HEK293 (cell line): ENCODE measurements around the gene NUP43.

Experiments
- CTCF ChIA-PET: fragments of 350-600 bp; formaldehyde crosslinking; extraction: SDS; loops from one replicate; lab custom pipeline; 2021; ENCODE audit warnings: antibody characterized with exemption; lab: Yijun Ruan, JAX
- POLR2A ChIA-PET: fragments of 300-600 bp; formaldehyde crosslinking; extraction: SDS; loops from one replicate; lab custom pipeline; 2020; ENCODE audit warnings: antibody characterized with exemption, inconsistent platforms; lab: Yijun Ruan, JAX
- H3K27ac ChIP-seq: fragments of 200-500 bp; sonication (Bioruptor generic); 2 replicates; pipeline ENCODE4 v1.5.1; 2014; ENCODE audit warnings: low read depth, low read length, control low read depth, inconsistent platforms; ENCODE audit errors: extremely low read depth
- H3K36me3 ChIP-seq, 2 experiments: fragments of 200-500 bp in 1 of 2; sonication (Bioruptor generic) in 1 of 2; 1 replicate in 1 of 2; 2 replicates in 1 of 2; pipeline ENCODE4 v1.5.1; 2014 to 2017; ENCODE audit warnings: inconsistent platforms in 2 of 2, low read length in 2 of 2; ENCODE audit not compliant: control insufficient read depth in 2 of 2, insufficient read depth in 1 of 2
- H3K4me1 ChIP-seq: fragments of 200-500 bp; sonication (Bioruptor generic); 2 replicates; pipeline ENCODE4 v1.5.1; 2014; ENCODE audit warnings: mild to moderate bottlenecking, low read length, inconsistent platforms; ENCODE audit not compliant: control insufficient read depth, insufficient read depth
- H3K4me3 ChIP-seq: 2 replicates; pipeline ENCODE4 v1.5.1; 2011; ENCODE audit warnings: low read depth, mild to moderate bottlenecking, control low read depth, low read length, moderate library complexity
- H3K9me3 ChIP-seq: fragments of 200-500 bp; sonication (Bioruptor generic); 2 replicates; pipeline ENCODE4 v1.5.1; 2014; ENCODE audit warnings: low read depth, low read length, inconsistent platforms; ENCODE audit not compliant: control insufficient read depth, insufficient read depth
- HOXD13 ChIP-seq: sonication (generic); formaldehyde crosslinking; IDR thresholded peaks from 2 replicates; pipeline ENCODE4 v1.8.0; 2022; ENCODE audit warnings: missing genetic modification reagents, borderline replicate concordance
- IKZF3 ChIP-seq: fragments of 450-650 bp; IDR thresholded peaks from 2 replicates; pipeline ENCODE4 v1.5.0; 2018; ENCODE audit warnings: missing biosample characterization, mild to moderate bottlenecking, missing genetic modification characterization, moderate library complexity
- SCRT2 ChIP-seq: fragments of 450-650 bp; formaldehyde crosslinking; IDR thresholded peaks from 2 replicates; pipeline ENCODE4 v1.5.1; 2016; ENCODE audit warnings: missing biosample characterization, missing genetic modification characterization
- ZIC2 ChIP-seq: fragments of 450-650 bp; formaldehyde crosslinking; IDR thresholded peaks from 2 replicates; pipeline ENCODE4 v1.5.1; 2016; ENCODE audit warnings: missing biosample characterization, missing genetic modification characterization
- ZNF341 ChIP-seq: fragments of 450-650 bp; formaldehyde crosslinking; IDR thresholded peaks from 2 replicates; pipeline ENCODE4; 2016; ENCODE audit warnings: low read depth, missing biosample characterization, missing genetic modification characterization
- ZNF354C ChIP-seq: fragments of 450-650 bp; formaldehyde crosslinking; IDR thresholded peaks from 2 replicates; pipeline ENCODE4 v1.5.1; 2016; ENCODE audit warnings: missing biosample characterization, missing genetic modification characterization, low read depth, borderline replicate concordance
- ZNF366 ChIP-seq: fragments of 450-650 bp; formaldehyde crosslinking; conservative IDR thresholded peaks from 2 replicates; pipeline ENCODE4 v1.5.1; 2016; ENCODE audit warnings: missing biosample characterization, missing genetic modification characterization
- ZNF391 ChIP-seq: fragments of 450-650 bp; formaldehyde crosslinking; IDR thresholded peaks from 2 replicates; pipeline ENCODE4 v1.5.1; 2016; ENCODE audit warnings: low read depth, missing biosample characterization, missing genetic modification characterization, borderline replicate concordance
- ZNF510 ChIP-seq: fragments of 450-650 bp; formaldehyde crosslinking; IDR thresholded peaks from 2 replicates; pipeline ENCODE4 v1.5.1; 2018; ENCODE audit warnings: mild to moderate bottlenecking, missing genetic modification characterization, missing biosample characterization; ENCODE audit not compliant: insufficient replicate concordance
- ZNF600 ChIP-seq: fragments of 450-650 bp; formaldehyde crosslinking; IDR thresholded peaks from 2 replicates; pipeline ENCODE4 v1.5.1; 2016; ENCODE audit warnings: missing biosample characterization, missing genetic modification characterization
- ZNF629 ChIP-seq: fragments of 450-650 bp; formaldehyde crosslinking; IDR thresholded peaks from 2 replicates; pipeline ENCODE4 v1.5.1; 2017; ENCODE audit warnings: missing biosample characterization, missing genetic modification characterization
- ZNF658 ChIP-seq: fragments of 450-650 bp; formaldehyde crosslinking; IDR thresholded peaks from 2 replicates; pipeline ENCODE4; 2016; ENCODE audit warnings: missing biosample characterization, missing genetic modification characterization
- ZSCAN30 ChIP-seq: fragments of 450-650 bp; IDR thresholded peaks from 2 replicates; pipeline ENCODE4 v1.5.1; 2018; ENCODE audit warnings: missing biosample characterization, mild to moderate bottlenecking, missing genetic modification characterization, moderate library complexity
- TF ChIP-seq, protein P1 (sequence below): fragments of 450-650 bp; formaldehyde crosslinking; IDR thresholded peaks from 2 replicates; pipeline ENCODE4 v1.5.1; 2017; ENCODE audit warnings: missing biosample characterization, missing genetic modification characterization
- TF ChIP-seq, protein P2 (sequence below): fragments of 450-650 bp; formaldehyde crosslinking; IDR thresholded peaks from 2 replicates; pipeline ENCODE4 v1.5.1; 2016; ENCODE audit warnings: missing biosample characterization, missing genetic modification characterization, borderline replicate concordance
- TF ChIP-seq, protein P3 (sequence below): fragments of 450-650 bp; formaldehyde crosslinking; IDR thresholded peaks from 2 replicates; pipeline ENCODE4 v1.5.1; 2017; ENCODE audit warnings: missing biosample characterization, missing genetic modification characterization
- TF ChIP-seq, protein P4 (sequence below): fragments of 450-650 bp; formaldehyde crosslinking; IDR thresholded peaks from 2 replicates; pipeline ENCODE4 v1.5.1; 2016; ENCODE audit warnings: missing biosample characterization, missing genetic modification characterization
- TF ChIP-seq, protein P5 (sequence below): fragments of 450-650 bp; formaldehyde crosslinking; IDR thresholded peaks from 2 replicates; pipeline ENCODE4 v1.5.1; 2017; ENCODE audit warnings: missing biosample characterization, missing genetic modification characterization
- TF ChIP-seq, protein P6 (sequence below): fragments of 450-650 bp; IDR thresholded peaks from 2 replicates; pipeline ENCODE4 v1.5.1; 2018; ENCODE audit warnings: missing biosample characterization, mild to moderate bottlenecking, missing genetic modification characterization

Gene NUP43

DNA sequence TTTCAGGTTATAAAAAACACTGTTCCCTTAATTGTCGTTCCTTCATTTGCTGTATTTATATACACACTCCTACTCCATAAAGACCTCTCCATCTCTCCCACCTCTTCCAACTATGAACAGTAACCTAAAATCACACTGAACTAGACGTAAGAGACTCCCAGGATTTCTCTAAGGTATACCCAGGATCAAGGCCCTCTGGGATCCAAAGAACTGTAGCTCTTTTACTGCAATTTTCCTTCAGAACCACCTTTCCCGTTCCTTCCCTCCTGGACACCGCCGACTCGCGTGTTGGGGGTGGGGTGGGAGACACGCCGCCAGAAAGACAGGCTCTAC lies 29.1 kb downstream of the NUP43 start:
- Histone ChIP-seq H3K4me3 (peak overlapping the region; percentile 98), H3K27ac (peak overlapping the region; percentile 92), H3K9me3 (no peaks in the 10 kb centered on the region), H3K4me1 (no peaks in the 10 kb centered on the region), H3K36me3 (peaks cover 9% of the 10 kb centered on the region in 2 experiments; a peak in 2 of 3 replicates)
- CTCF ChIA-PET = interaction anchor here (0.6 to 1.5 kb wide), 5 partner anchors 18 to 153 kb away, joined by 4 to 7 read pairs (median 4); partner anchors contain the start of gene NUP43
- TF ChIP-seq HOXD13 (CRISPR knock-in tag) (no peak; the same call in 1 of the 2 replicates), ZNF510 (tag by site-specific recombination) (no peak), ZNF658 (no peak), ZNF629 (tag by site-specific recombination) (no peak), IKZF3 (tag by site-specific recombination) (peak; percentile 68), ZNF391 (tag by site-specific recombination) (no peak), ZNF366 (tag by site-specific recombination) (peak; percentile 56), ZNF600 (tag by site-specific recombination) (no peak), ZNF354C (no peak), ZNF341 (tag by site-specific recombination) (no peak), ZIC2 (tag by site-specific recombination) (no peak), SCRT2 (0 out of 2 replicates have a peak, but pooled peaks have one; percentile 2), ZSCAN30 (no peak)
- TF ChIP-seq, protein P1, sequence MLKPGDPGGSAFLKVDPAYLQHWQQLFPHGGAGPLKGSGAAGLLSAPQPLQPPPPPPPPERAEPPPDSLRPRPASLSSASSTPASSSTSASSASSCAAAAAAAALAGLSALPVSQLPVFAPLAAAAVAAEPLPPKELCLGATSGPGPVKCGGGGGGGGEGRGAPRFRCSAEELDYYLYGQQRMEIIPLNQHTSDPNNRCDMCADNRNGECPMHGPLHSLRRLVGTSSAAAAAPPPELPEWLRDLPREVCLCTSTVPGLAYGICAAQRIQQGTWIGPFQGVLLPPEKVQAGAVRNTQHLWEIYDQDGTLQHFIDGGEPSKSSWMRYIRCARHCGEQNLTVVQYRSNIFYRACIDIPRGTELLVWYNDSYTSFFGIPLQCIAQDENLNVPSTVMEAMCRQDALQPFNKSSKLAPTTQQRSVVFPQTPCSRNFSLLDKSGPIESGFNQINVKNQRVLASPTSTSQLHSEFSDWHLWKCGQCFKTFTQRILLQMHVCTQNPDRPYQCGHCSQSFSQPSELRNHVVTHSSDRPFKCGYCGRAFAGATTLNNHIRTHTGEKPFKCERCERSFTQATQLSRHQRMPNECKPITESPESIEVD (tag by site-specific recombination) = 0 out of 2 replicates have a peak, but pooled peaks have one; percentile 9
- TF ChIP-seq, protein P2, sequence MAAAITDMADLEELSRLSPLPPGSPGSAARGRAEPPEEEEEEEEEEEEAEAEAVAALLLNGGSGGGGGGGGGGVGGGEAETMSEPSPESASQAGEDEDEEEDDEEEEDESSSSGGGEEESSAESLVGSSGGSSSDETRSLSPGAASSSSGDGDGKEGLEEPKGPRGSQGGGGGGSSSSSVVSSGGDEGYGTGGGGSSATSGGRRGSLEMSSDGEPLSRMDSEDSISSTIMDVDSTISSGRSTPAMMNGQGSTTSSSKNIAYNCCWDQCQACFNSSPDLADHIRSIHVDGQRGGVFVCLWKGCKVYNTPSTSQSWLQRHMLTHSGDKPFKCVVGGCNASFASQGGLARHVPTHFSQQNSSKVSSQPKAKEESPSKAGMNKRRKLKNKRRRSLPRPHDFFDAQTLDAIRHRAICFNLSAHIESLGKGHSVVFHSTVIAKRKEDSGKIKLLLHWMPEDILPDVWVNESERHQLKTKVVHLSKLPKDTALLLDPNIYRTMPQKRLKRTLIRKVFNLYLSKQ (tag by site-specific recombination) = no peak
- TF ChIP-seq, protein P3, sequence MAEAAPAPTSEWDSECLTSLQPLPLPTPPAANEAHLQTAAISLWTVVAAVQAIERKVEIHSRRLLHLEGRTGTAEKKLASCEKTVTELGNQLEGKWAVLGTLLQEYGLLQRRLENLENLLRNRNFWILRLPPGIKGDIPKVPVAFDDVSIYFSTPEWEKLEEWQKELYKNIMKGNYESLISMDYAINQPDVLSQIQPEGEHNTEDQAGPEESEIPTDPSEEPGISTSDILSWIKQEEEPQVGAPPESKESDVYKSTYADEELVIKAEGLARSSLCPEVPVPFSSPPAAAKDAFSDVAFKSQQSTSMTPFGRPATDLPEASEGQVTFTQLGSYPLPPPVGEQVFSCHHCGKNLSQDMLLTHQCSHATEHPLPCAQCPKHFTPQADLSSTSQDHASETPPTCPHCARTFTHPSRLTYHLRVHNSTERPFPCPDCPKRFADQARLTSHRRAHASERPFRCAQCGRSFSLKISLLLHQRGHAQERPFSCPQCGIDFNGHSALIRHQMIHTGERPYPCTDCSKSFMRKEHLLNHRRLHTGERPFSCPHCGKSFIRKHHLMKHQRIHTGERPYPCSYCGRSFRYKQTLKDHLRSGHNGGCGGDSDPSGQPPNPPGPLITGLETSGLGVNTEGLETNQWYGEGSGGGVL (tag by site-specific recombination) = no peak
- TF ChIP-seq, protein P4, sequence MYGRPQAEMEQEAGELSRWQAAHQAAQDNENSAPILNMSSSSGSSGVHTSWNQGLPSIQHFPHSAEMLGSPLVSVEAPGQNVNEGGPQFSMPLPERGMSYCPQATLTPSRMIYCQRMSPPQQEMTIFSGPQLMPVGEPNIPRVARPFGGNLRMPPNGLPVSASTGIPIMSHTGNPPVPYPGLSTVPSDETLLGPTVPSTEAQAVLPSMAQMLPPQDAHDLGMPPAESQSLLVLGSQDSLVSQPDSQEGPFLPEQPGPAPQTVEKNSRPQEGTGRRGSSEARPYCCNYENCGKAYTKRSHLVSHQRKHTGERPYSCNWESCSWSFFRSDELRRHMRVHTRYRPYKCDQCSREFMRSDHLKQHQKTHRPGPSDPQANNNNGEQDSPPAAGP (tag by site-specific recombination) = no peak
- TF ChIP-seq, protein P5, sequence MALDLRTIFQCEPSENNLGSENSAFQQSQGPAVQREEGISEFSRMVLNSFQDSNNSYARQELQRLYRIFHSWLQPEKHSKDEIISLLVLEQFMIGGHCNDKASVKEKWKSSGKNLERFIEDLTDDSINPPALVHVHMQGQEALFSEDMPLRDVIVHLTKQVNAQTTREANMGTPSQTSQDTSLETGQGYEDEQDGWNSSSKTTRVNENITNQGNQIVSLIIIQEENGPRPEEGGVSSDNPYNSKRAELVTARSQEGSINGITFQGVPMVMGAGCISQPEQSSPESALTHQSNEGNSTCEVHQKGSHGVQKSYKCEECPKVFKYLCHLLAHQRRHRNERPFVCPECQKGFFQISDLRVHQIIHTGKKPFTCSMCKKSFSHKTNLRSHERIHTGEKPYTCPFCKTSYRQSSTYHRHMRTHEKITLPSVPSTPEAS (tag by site-specific recombination) = 0 out of 2 replicates have a peak, but pooled peaks have one; percentile 3
- TF ChIP-seq, protein P6, sequence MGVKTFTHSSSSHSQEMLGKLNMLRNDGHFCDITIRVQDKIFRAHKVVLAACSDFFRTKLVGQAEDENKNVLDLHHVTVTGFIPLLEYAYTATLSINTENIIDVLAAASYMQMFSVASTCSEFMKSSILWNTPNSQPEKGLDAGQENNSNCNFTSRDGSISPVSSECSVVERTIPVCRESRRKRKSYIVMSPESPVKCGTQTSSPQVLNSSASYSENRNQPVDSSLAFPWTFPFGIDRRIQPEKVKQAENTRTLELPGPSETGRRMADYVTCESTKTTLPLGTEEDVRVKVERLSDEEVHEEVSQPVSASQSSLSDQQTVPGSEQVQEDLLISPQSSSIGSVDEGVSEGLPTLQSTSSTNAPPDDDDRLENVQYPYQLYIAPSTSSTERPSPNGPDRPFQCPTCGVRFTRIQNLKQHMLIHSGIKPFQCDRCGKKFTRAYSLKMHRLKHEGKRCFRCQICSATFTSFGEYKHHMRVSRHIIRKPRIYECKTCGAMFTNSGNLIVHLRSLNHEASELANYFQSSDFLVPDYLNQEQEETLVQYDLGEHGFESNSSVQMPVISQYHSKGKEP (tag by site-specific recombination) = no peak
- POLR2A ChIA-PET = interaction anchor here (0.6 to 2.8 kb wide), 17 partner anchors 9 to 1149 kb away, joined by 3 to 35 read pairs (median 6); partner anchors contain the start of genes GINM1, KATNA1, MTHFD1L and NUP43
